ENCODE data around the gene ZNF850.
A peak's percentile ranks its signal among the peaks of the same experiment; 100 is the strongest.
"Not testable (repeated sequence)": the region's sequence is repeated elsewhere in the genome, so short reads cannot be mapped to it uniquely, and the experiment has no call there.

ZNF850 gene

DNA sequence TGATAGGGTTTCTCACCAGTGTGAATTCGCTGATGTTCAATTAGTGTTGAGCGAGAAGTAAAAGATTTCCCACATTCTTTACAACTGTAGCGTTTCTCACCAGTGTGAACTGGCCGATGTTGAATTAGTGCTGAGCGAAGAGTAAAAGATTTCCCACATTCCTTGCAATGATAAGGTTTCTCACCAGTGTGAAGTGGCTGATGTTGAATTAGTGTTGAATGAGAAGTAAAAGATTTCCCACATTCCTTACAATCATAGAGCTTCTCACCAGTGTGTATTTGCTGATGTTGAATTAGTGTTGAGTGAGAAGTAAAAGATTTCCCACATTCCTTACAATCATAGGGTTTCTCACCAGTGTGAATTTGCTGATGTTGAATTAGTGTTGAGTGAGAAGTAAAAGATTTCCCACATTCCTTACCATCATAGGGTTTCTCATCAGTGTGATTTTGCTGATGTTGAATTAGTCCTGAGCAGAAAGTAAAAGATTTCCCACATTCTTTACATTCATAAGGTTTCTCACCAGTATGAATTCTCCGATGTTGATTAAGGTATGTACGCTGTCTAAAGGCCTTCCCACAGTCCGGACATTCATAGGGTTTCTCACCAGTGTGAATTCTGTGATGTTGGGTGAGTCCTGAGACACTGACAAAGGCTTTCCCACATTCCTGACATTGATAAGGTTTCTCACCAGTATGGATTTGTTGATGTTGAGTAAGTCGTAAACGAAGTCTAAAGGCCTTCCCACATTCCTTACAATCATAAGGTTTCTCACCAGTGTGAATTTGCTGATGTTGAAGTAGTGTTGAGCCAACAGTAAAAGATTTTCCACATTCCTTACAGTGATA, 24.0 kb downstream of the ZNF850 start:
- no peak overlapping the region for H3K4me3 ChIP-seq (ENCODE audit: low read length)
- no peak; the same call in 1 of the 2 replicates for TF ChIP-seq ZNF274 (IDR thresholded peaks at IDR 0.05; ENCODE audit: low read depth, low read length)

DNA sequence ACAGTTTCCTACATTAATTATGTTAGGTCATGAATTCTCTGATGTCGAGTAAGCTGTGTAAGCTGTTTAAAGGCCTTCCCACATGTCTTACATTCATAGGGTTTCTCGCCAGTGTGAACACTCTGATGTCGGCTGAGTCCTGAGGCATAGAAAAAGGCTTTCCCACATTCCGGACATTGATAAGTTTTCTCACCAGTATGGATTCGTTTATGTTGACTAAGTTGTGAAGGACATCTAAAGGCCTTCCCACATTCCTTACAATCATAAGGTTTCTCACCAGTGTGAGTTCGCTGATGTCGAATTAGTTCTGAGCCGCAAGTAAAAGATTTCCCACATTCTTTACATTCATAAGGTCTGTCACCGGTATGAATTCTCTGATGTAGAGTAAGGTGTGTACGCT, 24.9 kb downstream of the ZNF850 start:
- no peak overlapping the region for H3K4me3 ChIP-seq (ENCODE audit: low read length)
- no peak for TF ChIP-seq ZNF274 (IDR thresholded peaks at IDR 0.05; ENCODE audit: low read depth, low read length)

DNA sequence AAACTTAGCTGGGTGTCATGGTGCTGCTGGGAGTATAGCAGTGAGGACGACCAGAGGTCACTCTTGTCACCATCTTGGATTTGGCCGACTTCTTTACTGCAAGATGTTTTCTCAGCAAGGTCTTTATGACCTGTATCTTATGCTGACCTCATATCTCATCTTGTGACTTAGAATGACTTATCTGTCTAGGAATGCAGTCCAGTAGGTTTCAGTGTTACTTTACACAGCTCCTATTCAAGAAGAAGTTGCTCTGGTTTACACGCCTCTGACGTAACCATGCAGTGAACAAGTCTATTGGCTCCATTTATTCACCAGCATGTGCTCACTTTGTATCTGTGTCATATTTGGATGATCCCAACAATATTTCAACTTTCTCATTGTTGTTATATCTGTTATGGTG, 26.7 kb downstream of the ZNF850 start:
- no peak overlapping the region for H3K4me3 ChIP-seq (ENCODE audit: low read length)
- TF ChIP-seq ZNF274 (IDR thresholded peaks at IDR 0.05; ENCODE audit: low read depth, low read length), result no peak

DNA sequence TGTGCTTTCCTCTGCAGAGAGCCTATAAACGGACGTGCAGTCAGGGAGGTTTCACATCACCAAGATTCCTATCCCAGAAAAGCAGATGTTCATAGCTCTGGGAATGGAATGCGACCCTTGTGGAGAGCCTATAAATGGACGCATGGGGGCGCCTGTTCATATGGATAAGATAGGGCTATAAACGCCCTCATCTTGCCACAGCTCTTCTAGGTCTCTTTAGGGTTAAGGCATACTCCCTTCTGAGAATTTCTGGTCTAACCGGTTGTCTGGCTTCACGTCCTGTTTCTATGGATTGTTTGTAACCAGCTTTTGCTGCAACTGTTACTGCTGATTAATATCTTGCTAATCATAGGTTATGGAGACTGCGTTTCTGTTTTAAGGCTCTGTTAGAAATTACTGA, 36.4 kb downstream of the ZNF850 start:
- H3K4me3 ChIP-seq (ENCODE audit: low read length), result not testable (repeated sequence)

DNA sequence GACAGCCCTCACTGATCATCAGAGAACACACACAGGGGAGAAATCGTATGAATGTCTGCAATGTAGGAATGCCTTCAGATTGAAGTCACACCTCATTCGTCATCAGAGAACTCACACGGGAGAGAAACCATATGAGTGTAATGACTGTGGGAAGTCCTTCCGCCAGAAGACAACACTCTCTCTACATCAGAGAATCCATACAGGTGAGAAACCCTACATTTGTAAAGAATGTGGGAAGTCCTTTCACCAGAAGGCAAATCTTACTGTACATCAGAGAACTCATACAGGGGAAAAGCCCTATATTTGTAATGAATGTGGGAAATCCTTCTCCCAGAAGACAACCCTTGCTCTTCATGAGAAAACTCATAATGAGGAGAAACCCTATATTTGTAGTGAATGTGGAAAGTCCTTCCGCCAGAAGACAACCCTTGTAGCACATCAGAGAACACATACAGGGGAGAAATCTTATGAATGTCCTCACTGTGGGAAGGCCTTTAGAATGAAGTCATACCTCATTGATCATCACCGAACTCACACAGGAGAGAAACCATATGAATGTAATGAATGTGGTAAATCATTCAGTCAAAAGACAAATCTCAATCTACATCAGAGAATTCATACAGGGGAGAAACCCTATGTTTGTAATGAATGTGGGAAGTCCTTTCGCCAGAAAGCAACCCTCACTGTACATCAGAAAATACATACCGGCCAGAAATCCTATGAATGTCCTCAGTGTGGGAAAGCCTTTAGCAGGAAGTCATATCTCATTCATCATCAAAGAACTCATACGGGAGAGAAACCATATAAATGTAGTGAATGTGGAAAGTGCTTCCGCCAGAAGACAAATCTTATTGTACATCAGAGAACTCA, 52.7 kb downstream of the ZNF850 start:
- peak; percentile 100 for TF ChIP-seq ZNF274 (IDR thresholded peaks at IDR 0.05; ENCODE audit: low read depth, low read length)
- H3K4me3 ChIP-seq (ENCODE audit: low read length), result no peak overlapping the region

DNA sequence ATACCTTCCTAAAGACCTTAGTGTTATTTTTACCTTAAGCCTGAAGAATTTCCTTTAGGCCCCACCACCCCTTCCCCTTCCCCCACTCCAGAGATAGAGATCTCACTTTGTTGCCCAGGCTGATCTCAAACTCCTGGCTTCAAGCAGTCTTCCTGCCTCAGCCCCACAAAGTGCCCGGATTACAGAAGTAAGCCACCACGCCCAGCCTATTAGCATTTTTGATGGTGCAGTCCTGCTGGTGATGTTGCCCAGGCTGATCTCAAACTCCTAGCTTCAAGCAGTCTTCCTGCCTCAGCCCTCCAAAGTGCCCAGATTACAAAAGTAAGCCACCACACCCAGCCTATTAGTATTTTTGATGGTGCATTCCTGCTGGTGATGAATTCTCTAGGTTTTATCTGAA, 63.2 kb downstream of the ZNF850 start:
- TF ChIP-seq ZNF274 (IDR thresholded peaks at IDR 0.05; ENCODE audit: low read depth, low read length), result no peak
- H3K4me3 ChIP-seq (ENCODE audit: low read length), result no peak overlapping the region

DNA sequence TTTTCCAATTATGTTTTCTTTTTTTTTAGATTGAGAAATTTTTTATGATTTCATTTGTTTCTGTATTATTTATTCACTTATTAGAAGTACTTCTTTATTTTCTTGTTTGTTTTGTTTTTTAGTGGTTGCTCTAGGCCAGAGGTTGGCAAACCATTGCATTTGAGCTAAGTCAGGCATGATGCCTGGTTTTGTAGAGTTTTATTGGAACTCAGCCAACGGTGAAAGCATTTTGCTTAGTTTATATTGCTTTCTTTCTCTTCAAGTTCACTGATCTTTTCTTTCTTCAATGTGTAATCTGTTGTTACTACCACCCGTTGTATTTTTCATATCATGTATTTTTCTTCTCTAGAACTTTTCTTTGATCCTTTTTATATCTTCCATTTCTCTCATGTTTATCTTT, 65.5 kb downstream of the ZNF850 start:
- no peak for TF ChIP-seq ZNF274 (IDR thresholded peaks at IDR 0.05; ENCODE audit: low read depth, low read length)
- no peak overlapping the region for H3K4me3 ChIP-seq (ENCODE audit: low read length)

DNA sequence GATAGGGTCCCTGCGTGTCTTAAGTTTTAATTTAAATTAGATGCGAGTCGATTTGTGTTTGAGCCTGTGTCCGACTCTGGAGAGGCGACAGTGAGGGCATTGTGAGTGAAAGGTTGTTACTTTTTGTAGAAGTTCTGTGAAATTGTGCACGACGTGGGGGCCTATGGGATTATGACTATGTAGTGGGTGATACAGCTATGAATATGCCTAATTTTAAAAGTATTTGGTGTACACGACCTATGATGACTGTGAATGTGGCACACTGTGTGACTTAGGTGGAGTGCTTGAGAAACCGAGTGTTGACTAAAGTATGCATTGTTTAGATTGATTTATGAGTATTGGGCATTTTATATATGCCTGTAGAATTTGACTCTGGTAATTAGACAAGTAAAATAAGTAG, 84.5 kb downstream of the ZNF850 start:
- no peak for TF ChIP-seq ZNF274 (IDR thresholded peaks at IDR 0.05; ENCODE audit: low read depth, low read length)
- peak overlapping the region; percentile 86 for H3K4me3 ChIP-seq (ENCODE audit: low read length)

DNA sequence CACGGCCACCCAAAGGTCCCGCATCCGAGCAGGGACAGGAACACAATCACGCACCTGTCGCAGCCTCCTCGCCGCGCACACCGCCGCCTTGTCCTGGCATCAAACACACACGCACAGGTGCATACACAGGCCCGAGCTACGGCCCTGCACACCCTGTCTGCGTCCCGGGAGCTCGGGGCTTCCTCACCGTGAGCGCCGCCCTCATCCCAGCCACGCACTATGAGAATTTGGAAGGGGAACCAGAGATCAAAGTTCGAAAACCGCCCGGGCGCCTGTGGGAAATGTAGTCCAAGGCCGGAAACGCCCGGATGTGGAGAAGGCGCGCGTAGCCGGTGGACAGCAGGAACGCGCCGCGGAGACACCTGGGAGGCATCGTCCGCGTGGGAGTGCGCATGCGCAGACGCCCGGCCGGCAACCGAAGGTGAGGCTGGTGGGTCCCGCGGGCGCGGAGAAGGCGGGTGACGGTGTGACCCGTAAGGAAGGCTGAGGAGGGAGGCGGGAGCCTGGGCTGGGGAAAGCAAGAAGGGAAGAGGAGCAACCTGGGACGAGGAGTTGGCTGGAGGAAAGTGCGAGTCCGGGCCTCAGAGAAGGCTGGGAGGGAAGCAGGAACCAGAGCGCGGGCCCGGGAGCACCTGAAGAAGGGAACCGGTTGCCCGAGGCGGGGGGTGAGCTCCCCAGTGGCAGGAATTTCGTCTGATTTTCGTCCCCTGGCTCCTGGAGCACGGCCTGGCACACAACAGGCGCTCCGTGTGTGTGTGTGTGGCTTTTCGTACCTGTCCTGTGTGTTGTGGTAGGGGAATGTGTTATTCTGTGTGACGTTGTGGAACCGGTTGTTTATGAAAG, 85.2 kb downstream of the ZNF850 start, which contains the start of gene ZNF567:
Gene ZNF567 (plus strand): TSS at position 399 of the 843 bp plus-strand sequence. CDS start 7,256 bp downstream, outside the sequence.
- no peak for TF ChIP-seq ZNF274 (IDR thresholded peaks at IDR 0.05; ENCODE audit: low read depth, low read length)
- H3K4me3 ChIP-seq (ENCODE audit: low read length), result peak within 1 kb of the TSS; percentile 86

DNA sequence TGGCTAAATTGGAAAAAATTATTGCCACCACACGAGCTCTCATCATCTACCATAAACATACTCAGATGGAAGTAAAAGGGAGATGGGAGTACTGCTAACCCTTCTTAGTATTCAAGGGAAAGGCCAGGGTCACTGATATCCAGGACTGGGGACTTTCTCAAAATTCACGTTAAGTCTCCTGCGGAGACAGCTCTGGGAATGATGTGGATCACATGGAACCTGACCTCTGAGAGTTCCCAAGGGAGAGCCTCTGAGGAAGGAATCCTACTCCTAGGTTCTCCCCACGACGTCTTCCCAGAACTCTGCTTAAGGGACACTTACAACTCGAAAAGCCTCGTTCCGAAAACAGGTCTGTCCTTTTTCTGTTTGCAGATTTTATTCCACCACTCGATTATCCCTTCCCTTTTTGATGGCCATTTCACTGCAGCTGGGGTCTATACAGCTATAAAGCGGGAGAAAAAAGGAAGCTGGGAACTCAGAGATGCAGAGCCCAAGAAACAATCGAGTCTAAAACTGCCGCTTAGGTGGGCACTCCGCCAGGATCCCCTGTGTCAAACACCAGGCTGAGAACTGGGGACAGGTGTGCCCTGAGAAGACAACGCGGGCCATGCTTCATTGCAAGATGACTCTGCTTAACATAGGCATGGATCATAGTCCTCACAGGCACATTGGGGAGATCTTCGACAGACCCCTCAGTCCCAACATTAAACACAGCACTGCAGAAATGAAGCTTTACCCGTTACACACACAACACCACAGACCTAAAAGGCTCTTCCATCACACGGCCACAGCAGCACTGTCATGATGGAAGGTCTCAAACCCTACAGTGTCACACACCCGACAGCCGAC, 86.0 kb downstream of the ZNF850 start:
- no peak for TF ChIP-seq ZNF274 (IDR thresholded peaks at IDR 0.05; ENCODE audit: low read depth, low read length)
- H3K4me3 ChIP-seq (ENCODE audit: low read length), result peak overlapping the region; percentile 86

DNA sequence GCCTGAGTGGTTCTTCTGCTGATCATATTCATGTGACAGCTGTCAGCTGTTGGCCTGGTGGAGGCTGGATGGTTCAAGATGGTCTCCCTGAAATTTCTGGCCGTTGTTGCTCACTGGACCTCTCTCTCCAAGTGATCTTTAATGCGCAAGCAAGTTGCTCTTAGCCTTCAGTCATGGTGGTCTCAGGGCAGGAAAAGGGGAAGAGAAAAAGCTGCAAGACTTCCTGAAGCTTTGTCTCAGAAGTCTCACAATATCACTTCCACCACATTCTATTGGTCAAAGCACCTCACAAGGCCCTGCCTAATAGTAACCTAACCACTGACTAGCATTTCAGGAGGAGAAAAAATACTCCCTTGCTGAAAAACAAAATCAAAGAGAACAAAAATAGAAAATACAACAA, 86.8 kb downstream of the ZNF850 start:
- peak overlapping the region; percentile 86 for H3K4me3 ChIP-seq (ENCODE audit: low read length)
- no peak for TF ChIP-seq ZNF274 (IDR thresholded peaks at IDR 0.05; ENCODE audit: low read depth, low read length)

DNA sequence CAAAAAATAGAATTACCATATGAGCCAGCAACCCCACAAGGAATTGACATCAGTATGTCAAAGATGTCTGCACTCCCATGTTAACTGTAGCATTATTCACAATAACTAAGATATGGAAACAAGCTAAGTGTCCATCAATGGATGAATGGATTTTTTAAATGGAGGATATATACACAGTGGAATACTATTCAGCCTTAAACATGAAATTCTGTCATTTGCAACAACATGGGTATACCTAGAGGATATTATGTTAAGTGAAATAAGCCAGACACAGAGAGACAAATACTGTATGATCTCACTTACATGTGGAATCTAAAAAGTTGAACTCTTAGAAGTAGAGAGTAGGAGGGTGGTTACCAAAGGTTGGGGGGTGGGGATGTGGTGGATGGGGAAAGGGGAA, 93.2 kb downstream of the ZNF850 start:
- no peak for TF ChIP-seq ZNF274 (IDR thresholded peaks at IDR 0.05; ENCODE audit: low read depth, low read length)
- no peak overlapping the region for H3K4me3 ChIP-seq (ENCODE audit: low read length)

DNA sequence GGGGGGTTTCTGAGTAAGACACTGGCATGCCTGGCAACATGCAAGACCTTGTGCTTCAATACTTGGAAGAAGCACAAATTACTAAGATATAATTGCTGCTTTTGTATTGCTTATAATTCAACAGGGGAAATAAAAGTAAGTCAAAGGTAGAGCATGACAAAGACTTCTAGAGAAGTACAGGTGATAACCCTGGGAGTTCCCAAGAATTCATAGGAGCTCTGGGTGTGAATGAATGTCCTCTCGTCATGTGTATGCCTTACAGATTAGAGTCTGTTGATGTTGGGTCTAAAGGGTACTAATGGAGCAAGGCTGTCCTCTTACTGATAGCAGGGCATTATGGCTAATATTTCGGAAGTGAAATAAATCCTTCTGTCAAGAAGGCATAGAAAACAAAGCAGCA, 98.4 kb downstream of the ZNF850 start:
- TF ChIP-seq ZNF274 (IDR thresholded peaks at IDR 0.05; ENCODE audit: low read depth, low read length), result no peak
- no peak overlapping the region for H3K4me3 ChIP-seq (ENCODE audit: low read length)
